Colonic mucosa (tissue), 4 donors: ENCODE measurements around the gene GAB2. TPM values are rescaled to one million over a fixed set of nuclear protein-coding genes. Genes with fewer than 3 reads are reported as not detected.

ENCODE experiments used
- DNase-seq: peaks from one replicate; pipeline ENCODE4 v3.0.0-alpha.2; 2020
- H3K27ac ChIP-seq: fragments of 200-600 bp; one replicate; pipeline ENCODE4 v1.8.0; 2021
- H3K27me3 ChIP-seq: fragments of 200-600 bp; one replicate; pipeline ENCODE4 v1.8.0; 2021
- H3K36me3 ChIP-seq: fragments of 200-600 bp; one replicate; pipeline ENCODE4 v1.8.0; 2021
- H3K4me1 ChIP-seq: fragments of 200-600 bp; one replicate; pipeline ENCODE4 v1.8.0; 2021; ENCODE audit warnings: mild to moderate bottlenecking
- H3K4me3 ChIP-seq: fragments of 200-600 bp; one replicate; pipeline ENCODE4 v1.8.0; 2021
- H3K9ac ChIP-seq, 2 donors: one replicate each; pipeline ENCODE4 v1.7.0; 2013; ENCODE audit warnings: control low read depth in 2 of 2, low read depth in 2 of 2, low read length in 2 of 2
- H3K9me3 ChIP-seq: fragments of 200-600 bp; one replicate; pipeline ENCODE4 v1.8.0; 2021
- CTCF ChIP-seq: fragments of 200-600 bp; IDR thresholded peaks from one replicate; pipeline ENCODE4 v1.8.0; 2022; ENCODE audit warnings: antibody characterized with exemption, mild to moderate bottlenecking
- intact Hi-C: fragments of 100-400 bp; cut with DNase I; formaldehyde crosslinking; loops from one replicate; pipeline ENCODE4 v1.14.1; 2022
- total RNA-seq, 2 donors: library from RNA; stranded (reverse); fragmentation: NEBNext Ultra II Directional in 1 of 2; extraction: Animal tissue kit (Norgen Biotek cat#: 25700) in 1 of 2; gene quantifications; one replicate each; pipeline ENCODE4 v1.2.1, GENCODE V29; 2021
- donor health status: healthy.
- donor health status: DM: no; HTN: no; CAD: no.
- donor health status: DM: no; HTN: no; CAD: no.

The GAB2 gene
- total RNA-seq, 2 donors from 2014 or later: 20.0 to 21.1 TPM

- Histone ChIP-seq H3K4me3 (no peak overlapping the region), H3K27ac (no peak overlapping the region), H3K36me3 (no peaks in the 10 kb centered on the region), H3K9ac (no peak overlapping the region), H3K27me3 (no peaks in the 10 kb centered on the region), H3K4me1 (peaks cover 11% of the 10 kb centered on the region), H3K9me3 (no peaks in the 10 kb centered on the region)
- TF ChIP-seq CTCF: no peak
- intact Hi-C loops: no loop called here
- no peak for DNase-seq
Observed at GRCh38 chr11:78432956-78433355, 15.3 kb upstream of the GAB2 start.

- intact Hi-C loops: no loop called here
- no peak overlapping the region for H3K27ac ChIP-seq
- H3K4me3 ChIP-seq: no peak overlapping the region
- peaks cover 11% of the 10 kb centered on the region for H3K4me1 ChIP-seq
- TF ChIP-seq CTCF: peak; percentile 45
- H3K9ac ChIP-seq: no peak overlapping the region
- H3K9me3 ChIP-seq: no peaks in the 10 kb centered on the region
- H3K27me3 ChIP-seq: no peaks in the 10 kb centered on the region
- H3K36me3 ChIP-seq: no peaks in the 10 kb centered on the region
- DNase-seq: no peak
Observed at GRCh38 chr11:78432058-78432515, 14.5 kb upstream of the GAB2 start.

DNA sequence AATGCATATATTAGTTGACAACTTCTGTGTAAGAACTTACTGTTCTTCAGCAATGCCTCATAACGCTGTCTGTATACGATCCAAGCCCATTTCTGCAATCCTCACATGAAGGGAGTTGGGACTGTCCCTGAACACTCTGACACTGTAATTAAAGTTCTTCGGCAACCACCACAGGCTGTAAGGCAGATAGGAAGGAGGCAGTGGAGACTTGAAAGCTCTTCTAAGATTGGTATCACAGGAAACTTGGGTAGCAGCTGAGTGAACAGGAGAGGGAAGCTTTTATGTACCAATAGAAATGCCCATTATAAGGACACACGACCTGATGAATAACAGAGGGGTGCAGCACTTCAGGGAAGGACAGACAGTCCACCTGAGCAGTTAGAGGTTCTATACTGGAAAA, 12.0 kb upstream of the GAB2 start:
- TF ChIP-seq CTCF: no peak
- Histone ChIP-seq H3K27ac (no peak overlapping the region), H3K9me3 (no peaks in the 10 kb centered on the region), H3K9ac (no peak overlapping the region), H3K4me3 (no peak overlapping the region), H3K4me1 (peaks cover 11% of the 10 kb centered on the region), H3K27me3 (no peaks in the 10 kb centered on the region), H3K36me3 (no peaks in the 10 kb centered on the region)
- intact Hi-C loops: loop anchor here (5.0 kb wide), 1 partner anchor 202 kb away; no protein-coding TSS in a partner anchor
- no peak for DNase-seq

DNA sequence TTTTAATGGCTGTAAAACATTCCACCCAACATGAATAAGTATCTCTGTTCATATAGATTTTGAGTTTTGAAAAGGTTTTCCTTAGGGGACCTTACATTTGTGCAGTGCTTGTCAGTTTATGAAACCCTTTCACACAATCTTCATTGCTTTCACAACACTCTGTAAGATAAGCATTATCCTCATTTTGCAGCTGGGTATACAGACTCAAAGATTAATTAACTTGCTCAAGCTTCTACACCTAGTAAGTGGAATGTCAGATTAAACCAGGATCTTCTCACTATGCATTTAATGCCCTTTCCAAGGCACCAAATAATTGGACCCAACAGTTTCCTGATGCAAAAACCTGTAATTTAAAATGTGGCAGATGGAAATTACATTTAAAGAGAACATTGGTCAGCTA, 11.6 kb upstream of the GAB2 start:
- H3K27ac ChIP-seq: no peak overlapping the region
- intact Hi-C loops: loop anchor here (5.0 kb wide), 1 partner anchor 202 kb away; no protein-coding TSS in a partner anchor
- H3K9me3 ChIP-seq: no peaks in the 10 kb centered on the region
- H3K27me3 ChIP-seq: no peaks in the 10 kb centered on the region
- H3K4me1 ChIP-seq: peaks cover 11% of the 10 kb centered on the region
- H3K9ac ChIP-seq: no peak overlapping the region
- no peaks in the 10 kb centered on the region for H3K36me3 ChIP-seq
- TF ChIP-seq CTCF: no peak
- DNase-seq: no peak
- H3K4me3 ChIP-seq: no peak overlapping the region

DNA sequence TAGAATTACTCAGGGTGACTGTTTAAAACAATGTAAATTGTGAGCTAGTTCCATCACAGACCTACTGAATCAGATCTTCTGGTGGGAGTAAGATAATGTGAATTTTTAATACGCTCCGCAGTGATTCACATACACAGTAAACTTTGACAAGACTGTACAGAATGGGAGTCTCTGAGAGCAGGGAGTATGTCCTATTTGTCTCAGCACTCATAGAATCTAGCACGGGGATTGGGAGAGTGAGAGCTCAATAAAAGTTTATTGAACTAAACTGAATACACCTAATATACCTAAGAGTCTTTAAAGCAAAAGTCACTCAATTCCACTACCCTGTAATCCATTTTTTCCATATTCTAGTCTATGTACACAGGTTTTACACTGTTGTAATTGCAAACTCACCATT, 11.2 kb upstream of the GAB2 start:
- no peaks in the 10 kb centered on the region for H3K27me3 ChIP-seq
- H3K4me3 ChIP-seq: no peak overlapping the region
- no peaks in the 10 kb centered on the region for H3K36me3 ChIP-seq
- TF ChIP-seq CTCF: no peak
- intact Hi-C loops: loop anchor here (5.0 kb wide), 1 partner anchor 201 kb away; no protein-coding TSS in a partner anchor
- no peak overlapping the region for H3K27ac ChIP-seq
- peaks cover 11% of the 10 kb centered on the region for H3K4me1 ChIP-seq
- H3K9ac ChIP-seq: no peak overlapping the region
- H3K9me3 ChIP-seq: no peaks in the 10 kb centered on the region
- no peak for DNase-seq
